NB4 (cell line): ENCODE data around the gene RFX4.

Source experiments
- DNase-seq: peaks from one replicate; pipeline ENCODE4 v3.0.0; 2010; ENCODE audit warnings: low read depth
- H3K4me3 ChIP-seq: one replicate; pipeline ENCODE4 v1.5.1; 2011; ENCODE audit warnings: mild to moderate bottlenecking, low read depth, low read length, moderate library complexity
- CTCF ChIP-seq: IDR thresholded peaks from one replicate; pipeline ENCODE4 v1.5.1; 2012; ENCODE audit warnings: low read depth, low read length
- MAX ChIP-seq: IDR thresholded peaks from 2 replicates; pipeline ENCODE4 v1.6.1; 2011; ENCODE audit warnings: low read depth, low read length
- MYC ChIP-seq: IDR thresholded peaks from 2 replicates; pipeline ENCODE4 v1.6.1; 2011; ENCODE audit warnings: low read depth, low read length
- POLR2A ChIP-seq: IDR thresholded peaks from 2 replicates; pipeline ENCODE4 v1.6.1; 2011; ENCODE audit warnings: mild to moderate bottlenecking; ENCODE audit not compliant: insufficient read length; ENCODE audit errors: extremely low read depth

The RFX4 gene

GRCh38 chr12:106774005-106774807, 191.4 kb downstream of the RFX4 start, which contains the start of gene RIC8B:
RIC8B (plus strand) TSS chr12:106774682; CDS start chr12:106774746, 64 bp downstream.
- no peak for TF ChIP-seq CTCF
- peak; percentile 72 for TF ChIP-seq POLR2A
- peak; percentile 37 for TF ChIP-seq MYC
- TF ChIP-seq MAX = peak; percentile 50; the same call in 1 of the 2 replicates
- peak; percentile 100 for DNase-seq
- peak within 1 kb of the TSS; percentile 89 for H3K4me3 ChIP-seq

- H3K4me3 ChIP-seq = peak overlapping the region; percentile 89
- DNase-seq = no peak
- TF ChIP-seq POLR2A (no peak), MYC (no peak), CTCF (no peak), MAX (no peak)
Observed at GRCh38 chr12:106774808-106775524, 192.2 kb downstream of the RFX4 start.

- H3K4me3 ChIP-seq = no peak overlapping the region
- DNase-seq = no peak
- no peak for TF ChIP-seq CTCF
- no peak for TF ChIP-seq MYC
- no peak for TF ChIP-seq MAX
- TF ChIP-seq POLR2A = no peak
Observed at GRCh38 chr12:106776897-106777296, 194.1 kb downstream of the RFX4 start.

GRCh38 chr12:106780010-106780631, 197.3 kb downstream of the RFX4 start:
- H3K4me3 ChIP-seq = no peak overlapping the region
- TF ChIP-seq MAX = no peak
- TF ChIP-seq MYC = no peak
- no peak for TF ChIP-seq POLR2A
- TF ChIP-seq CTCF = no peak
- DNase-seq = no peak

GRCh38 chr12:106782619-106783018, 199.8 kb downstream of the RFX4 start:
- no peak overlapping the region for H3K4me3 ChIP-seq
- DNase-seq = no peak
- no peak for TF ChIP-seq CTCF
- TF ChIP-seq POLR2A = no peak
- no peak for TF ChIP-seq MAX
- no peak for TF ChIP-seq MYC
